OCI-LY7 (cell line): ENCODE results near the gene POLR3H.

Source experiments
- CTCF ChIP-seq: fragments of 200-600 bp; sonication (generic); conservative IDR thresholded peaks from 2 replicates; pipeline ENCODE4 v1.5.1; 2014; ENCODE audit warnings: mild to moderate bottlenecking, antibody characterized with exemption, low read length, moderate library complexity, mixed read lengths
- EZH2phosphoT487 ChIP-seq: fragments of 200-600 bp; sonication (generic); IDR thresholded peaks from 2 replicates; pipeline ENCODE4 v1.6.1; 2018; ENCODE audit warnings: low read depth, borderline replicate concordance, mild to moderate bottlenecking, mixed run types, antibody characterized with exemption, low read length, moderate library complexity, mixed read lengths

GRCh38 chr22:41480397-41480735 lies 63.9 kb downstream of the POLR3H start:
- no peak for TF ChIP-seq CTCF
- no peak for TF ChIP-seq EZH2phosphoT487
